ENCODE data around the gene TCTN1.

The TCTN1 gene

GRCh38 chr12:110693731-110694130 is 79.8 kb downstream of the TCTN1 start:
- CTCF ChIA-PET: interaction anchor here (1.1 to 1.5 kb wide), 2 partner anchors 15 to 40 kb away, joined by 3 read pairs; no protein-coding TSS in a partner anchor
- POLR2A ChIA-PET: no interaction called here
- no peak for TF ChIP-seq NFRKB (IDR thresholded peaks at IDR 0.05)
- TF ChIP-seq TARDBP (IDR thresholded peaks at IDR 0.05): no peak
- TF ChIP-seq ZNF384 (IDR thresholded peaks at IDR 0.05): no peak
- no peak for TF ChIP-seq PKNOX1 (IDR thresholded peaks at IDR 0.05)
- no peak for TF ChIP-seq ARNT (IDR thresholded peaks at IDR 0.05)
- no peak for TF ChIP-seq L3MBTL2 (conservative IDR thresholded peaks at IDR 0.05)
- TF ChIP-seq HDGF (IDR thresholded peaks at IDR 0.05; ENCODE audit: borderline replicate concordance): no peak
- TF ChIP-seq FOXM1 (IDR thresholded peaks at IDR 0.05; ENCODE audit: borderline replicate concordance): no peak
- no peak for TF ChIP-seq CTBP1 (IDR thresholded peaks at IDR 0.05; ENCODE audit: borderline replicate concordance)
- no peak for TF ChIP-seq FOXK2 (IDR thresholded peaks at IDR 0.05)
- no peak for TF ChIP-seq BHLHE40 (IDR thresholded peaks at IDR 0.05; ENCODE audit: borderline replicate concordance)
- TF ChIP-seq ELF4 (IDR thresholded peaks at IDR 0.05): no peak
- TF ChIP-seq SUZ12 (IDR thresholded peaks at IDR 0.05): no peak
- TF ChIP-seq FOXA1 (IDR thresholded peaks at IDR 0.05): no peak
- TF ChIP-seq SP1 (IDR thresholded peaks at IDR 0.05): no peak
- DNase-seq (ENCODE audit: extremely low spot score): no peak

DNA sequence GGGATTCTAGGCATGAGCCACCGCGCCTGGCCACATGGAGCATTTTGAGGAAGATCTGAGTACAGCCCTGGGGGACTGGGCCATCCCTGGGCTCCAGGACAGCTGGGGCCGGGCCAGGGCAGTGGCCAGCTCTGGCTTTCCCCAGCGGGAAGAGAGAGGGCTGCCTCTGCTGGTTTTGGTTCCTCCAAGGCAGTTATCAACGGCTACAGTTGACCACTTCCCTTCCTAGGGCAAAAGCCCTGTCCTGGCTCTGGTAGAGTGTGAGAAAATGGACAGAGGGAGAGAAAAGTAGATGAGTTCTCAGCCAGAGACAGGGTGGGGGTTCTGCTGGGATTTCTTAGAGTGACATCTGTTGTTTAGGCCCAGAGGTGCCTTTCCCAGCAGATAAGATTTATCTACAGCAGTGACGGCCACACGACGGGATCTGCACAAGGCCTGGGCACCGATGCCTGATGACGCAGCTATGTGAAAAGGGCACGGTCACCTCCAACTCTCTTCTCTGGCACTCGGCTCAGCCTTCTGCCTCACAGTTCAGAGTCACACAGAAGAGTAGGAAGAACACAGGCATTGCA is 80.5 kb downstream of the TCTN1 start:
- ChIA-PET CTCF (interaction anchor here (1.1 to 1.5 kb wide), 2 partner anchors 16 to 40 kb away, joined by 3 read pairs; no protein-coding TSS in a partner anchor), POLR2A (no interaction called here)
- DNase-seq (ENCODE audit: extremely low spot score): no peak
- TF ChIP-seq LEF1 (IDR thresholded peaks at IDR 0.05; ENCODE audit: borderline replicate concordance) (no peak), PKNOX1 (IDR thresholded peaks at IDR 0.05) (no peak), ELF4 (IDR thresholded peaks at IDR 0.05) (no peak), TARDBP (IDR thresholded peaks at IDR 0.05) (no peak), NFRKB (IDR thresholded peaks at IDR 0.05) (no peak), ARNT (IDR thresholded peaks at IDR 0.05) (no peak), SP1 (IDR thresholded peaks at IDR 0.05) (no peak), HDGF (IDR thresholded peaks at IDR 0.05; ENCODE audit: borderline replicate concordance) (no peak), ZNF384 (IDR thresholded peaks at IDR 0.05) (no peak)

GRCh38 chr12:110696283-110696682 is 82.4 kb downstream of the TCTN1 start:
- no peak for DNase-seq (ENCODE audit: extremely low spot score)
- ChIA-PET CTCF (interaction anchor here (0.7 kb wide), 2 partner anchors 133 to 158 kb away, joined by 3 read pairs; no protein-coding TSS in a partner anchor), POLR2A (no interaction called here)
- TF ChIP-seq TARDBP (IDR thresholded peaks at IDR 0.05) (no peak), SP1 (IDR thresholded peaks at IDR 0.05) (no peak), HDGF (IDR thresholded peaks at IDR 0.05; ENCODE audit: borderline replicate concordance) (no peak), ZNF384 (IDR thresholded peaks at IDR 0.05) (no peak), BHLHE40 (IDR thresholded peaks at IDR 0.05; ENCODE audit: borderline replicate concordance) (no peak), FOXA1 (IDR thresholded peaks at IDR 0.05) (no peak), SUZ12 (IDR thresholded peaks at IDR 0.05) (no peak)

DNA sequence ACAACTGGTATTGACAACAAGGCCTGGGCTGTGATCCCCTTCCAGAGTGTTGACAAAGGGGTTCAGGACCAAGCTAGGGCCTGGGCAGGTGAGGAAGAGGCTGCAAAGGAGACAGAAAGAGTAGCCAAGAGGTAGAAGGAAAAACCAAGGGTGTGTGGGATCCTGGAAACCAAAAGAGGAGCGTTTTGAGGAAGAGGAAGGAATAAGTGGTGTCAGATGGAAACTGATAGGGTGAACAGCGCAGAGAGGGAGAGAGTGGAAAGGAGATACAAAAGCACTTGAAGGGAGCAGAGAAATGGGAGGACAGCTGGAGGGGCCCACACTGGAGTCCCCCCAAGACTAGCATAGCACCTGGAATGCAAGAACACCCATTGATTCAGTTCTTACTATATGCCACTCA is 83.3 kb downstream of the TCTN1 start:
- POLR2A ChIA-PET: no interaction called here
- no peak for DNase-seq (ENCODE audit: extremely low spot score)
- CTCF ChIA-PET: no interaction called here
- no peak for TF ChIP-seq TARDBP (IDR thresholded peaks at IDR 0.05)
- no peak for TF ChIP-seq ARNT (IDR thresholded peaks at IDR 0.05)
- no peak for TF ChIP-seq FOXA1 (IDR thresholded peaks at IDR 0.05)
- TF ChIP-seq CTBP1 (IDR thresholded peaks at IDR 0.05; ENCODE audit: borderline replicate concordance): no peak
- no peak for TF ChIP-seq SP1 (IDR thresholded peaks at IDR 0.05)
- no peak for TF ChIP-seq ELF4 (IDR thresholded peaks at IDR 0.05)
- no peak for TF ChIP-seq HDGF (IDR thresholded peaks at IDR 0.05; ENCODE audit: borderline replicate concordance)

DNA sequence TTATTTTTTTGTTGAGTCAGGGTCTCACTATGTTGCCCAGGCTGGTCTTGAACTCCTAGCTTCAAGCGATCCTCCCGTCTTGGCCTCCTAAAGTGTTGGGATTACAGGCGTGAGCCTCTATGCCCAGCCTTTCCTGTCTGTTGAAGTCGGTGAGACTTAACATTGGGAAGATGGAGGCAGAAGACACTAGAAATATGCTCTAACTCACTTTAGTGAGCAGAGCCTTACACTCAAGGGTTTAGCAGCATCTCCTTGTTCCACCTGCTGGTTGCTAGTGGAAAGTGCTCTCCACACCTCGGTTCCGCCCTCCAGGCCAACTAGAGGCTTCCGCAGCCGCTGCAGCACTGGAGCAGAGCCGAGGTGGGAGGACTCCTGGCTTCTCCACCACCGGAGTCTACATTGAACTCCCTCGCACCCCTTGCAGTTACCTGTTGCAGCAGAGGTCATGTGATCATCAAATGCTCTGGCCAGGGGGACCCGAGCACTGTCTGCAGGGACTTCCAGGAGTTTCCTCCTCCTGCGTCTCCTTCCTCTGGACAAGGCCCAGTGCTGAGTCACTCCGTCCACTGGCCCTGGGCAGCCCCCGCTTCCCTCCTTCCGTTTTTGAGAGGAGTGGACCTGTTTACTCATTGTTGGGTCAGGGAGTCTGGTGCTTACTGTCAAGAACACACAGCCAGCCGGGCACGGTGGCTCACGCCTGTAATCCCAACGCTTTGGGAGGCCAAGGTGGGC is 84.4 kb downstream of the TCTN1 start:
- POLR2A ChIA-PET: no interaction called here
- peak; percentile 79 for DNase-seq (ENCODE audit: extremely low spot score)
- CTCF ChIA-PET: interaction anchor here (0.7 kb wide), 1 partner anchor 238 kb away, joined by 4 read pairs; no protein-coding TSS in a partner anchor
- TF ChIP-seq ELF4 (IDR thresholded peaks at IDR 0.05) (no peak), SUZ12 (IDR thresholded peaks at IDR 0.05) (no peak), FOXM1 (IDR thresholded peaks at IDR 0.05; ENCODE audit: borderline replicate concordance) (no peak), PKNOX1 (IDR thresholded peaks at IDR 0.05) (no peak), HDGF (IDR thresholded peaks at IDR 0.05; ENCODE audit: borderline replicate concordance) (no peak), L3MBTL2 (conservative IDR thresholded peaks at IDR 0.05) (no peak), NFRKB (IDR thresholded peaks at IDR 0.05) (no peak)
